Mesothelial cell of epicardium (in vitro differentiated cells): ENCODE measurements around the gene HPCA. TPM values are rescaled to one million over a fixed set of nuclear protein-coding genes. Genes with fewer than 3 reads are reported as not detected.

Source experiments
- DNase-seq, 2 experiments: peaks; one replicate each; pipeline ENCODE4 v3.0.0; 2021; ENCODE audit warnings: low spot score in 2 of 2; ENCODE audit not compliant: unreplicated experiment in 2 of 2
- H3K27ac Mint-ChIP-seq: 2 replicates; pipeline ENCODE4 v1.8.0; 2021; ENCODE audit warnings: mixed read lengths
- H3K27me3 Mint-ChIP-seq: 2 replicates; pipeline ENCODE4 v1.8.0; 2021; ENCODE audit warnings: low read depth, mixed read lengths
- H3K36me3 Mint-ChIP-seq: 2 replicates; pipeline ENCODE4 v1.8.0; 2021; ENCODE audit warnings: mixed read lengths
- H3K4me1 Mint-ChIP-seq: 2 replicates; pipeline ENCODE4 v1.8.0; 2021; ENCODE audit warnings: mixed read lengths
- H3K4me3 Mint-ChIP-seq: 2 replicates; pipeline ENCODE4 v1.8.0; 2021; ENCODE audit warnings: mild to moderate bottlenecking, moderate library complexity, mixed read lengths
- H3K9me3 Mint-ChIP-seq: 2 replicates; pipeline ENCODE4 v1.8.0; 2021; ENCODE audit warnings: mixed read lengths
- CTCF ChIP-seq: fragments of 200-600 bp; sonication (generic); IDR thresholded peaks from one replicate; pipeline ENCODE4 v1.5.0; 2021; ENCODE audit warnings: antibody characterized with exemption; ENCODE audit not compliant: unreplicated experiment
- total RNA-seq: library from RNA; stranded (reverse); gene quantifications from 3 replicates; pipeline ENCODE4 v1.2.1, GENCODE V29; 2021

Gene HPCA
- total RNA-seq, 1 donor from 2014 or later, result 2.9 TPM

GRCh38 chr1:32944180-32944579 is 57.9 kb downstream of the HPCA start:
- no peak overlapping the region for H3K27ac Mint-ChIP-seq
- no peak for TF ChIP-seq CTCF
- H3K9me3 Mint-ChIP-seq, result no peaks in the 10 kb centered on the region
- no peak overlapping the region for H3K4me3 Mint-ChIP-seq
- peaks cover 21% of the 10 kb centered on the region for H3K4me1 Mint-ChIP-seq
- H3K36me3 Mint-ChIP-seq, result peaks cover 24% of the 10 kb centered on the region
- no peak for DNase-seq
- H3K27me3 Mint-ChIP-seq, result no peaks in the 10 kb centered on the region

Other genes with a start within 250 kb of the HPCA start
- gene ZBTB8OS, start 235.9 kb upstream of the HPCA start, total RNA-seq, result 37.8 to 41.3 TPM (median 39.3 TPM) in 3 replicates
- 387 to 395 TPM (median 388 TPM) in 3 replicates for gene RBBP4, start 235.3 kb upstream of the HPCA start, total RNA-seq
- 3.9 to 4.5 TPM (median 4.0 TPM) in 3 replicates for gene SYNC, start 183.7 kb upstream of the HPCA start, total RNA-seq
- 101 to 105 TPM (median 101 TPM) in 3 replicates for gene YARS1, start 69.1 kb upstream of the HPCA start, total RNA-seq
- gene S100PBP, start 68.8 kb upstream of the HPCA start, total RNA-seq, result 61.8 to 66.8 TPM (median 62.1 TPM) in 3 replicates
- 162 to 165 TPM (median 164 TPM) in 3 replicates for gene FNDC5, start 15.6 kb upstream of the HPCA start, total RNA-seq
- gene TMEM54, start 14.9 kb downstream of the HPCA start, total RNA-seq, result 46.5 to 49.0 TPM (median 47.7 TPM) in 3 replicates
- gene RNF19B, start 78.3 kb downstream of the HPCA start, total RNA-seq, result 14.3 to 15.5 TPM (median 14.6 TPM) in 3 replicates
- gene AK2, start 150.4 kb downstream of the HPCA start, total RNA-seq, result 136 to 142 TPM (median 139 TPM) in 3 replicates
- 9.6 to 15.1 TPM (median 14.4 TPM) in 3 replicates for gene AZIN2, start 194.7 kb downstream of the HPCA start, total RNA-seq